ENCODE measurements around the gene CES1.
"Not testable (repeated sequence)": the region's sequence is repeated elsewhere in the genome, so short reads cannot be mapped to it uniquely, and the experiment has no call there.

Gene CES1

DNA sequence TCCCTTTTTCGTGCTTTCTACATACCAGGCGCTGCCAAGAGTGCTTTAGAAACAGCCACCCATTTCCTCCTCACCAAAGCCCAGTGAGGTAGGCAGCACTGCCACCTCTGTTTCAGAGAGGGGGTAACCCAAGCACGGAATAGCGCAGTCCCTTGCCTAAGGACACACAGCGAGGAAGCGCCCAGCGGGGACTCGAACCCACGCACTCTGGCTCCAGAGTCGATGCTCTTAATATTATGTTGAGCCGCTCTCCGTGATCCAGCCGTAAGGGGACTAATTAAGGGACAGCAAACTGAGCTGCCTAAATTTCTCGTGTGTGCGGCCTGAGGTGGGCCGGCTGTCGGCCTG, 497 bp downstream of the CES1 start:
- DNase-seq (ENCODE audit: extremely low read depth in 1 of 2, low read depth in 1 of 2): no peak

DNA sequence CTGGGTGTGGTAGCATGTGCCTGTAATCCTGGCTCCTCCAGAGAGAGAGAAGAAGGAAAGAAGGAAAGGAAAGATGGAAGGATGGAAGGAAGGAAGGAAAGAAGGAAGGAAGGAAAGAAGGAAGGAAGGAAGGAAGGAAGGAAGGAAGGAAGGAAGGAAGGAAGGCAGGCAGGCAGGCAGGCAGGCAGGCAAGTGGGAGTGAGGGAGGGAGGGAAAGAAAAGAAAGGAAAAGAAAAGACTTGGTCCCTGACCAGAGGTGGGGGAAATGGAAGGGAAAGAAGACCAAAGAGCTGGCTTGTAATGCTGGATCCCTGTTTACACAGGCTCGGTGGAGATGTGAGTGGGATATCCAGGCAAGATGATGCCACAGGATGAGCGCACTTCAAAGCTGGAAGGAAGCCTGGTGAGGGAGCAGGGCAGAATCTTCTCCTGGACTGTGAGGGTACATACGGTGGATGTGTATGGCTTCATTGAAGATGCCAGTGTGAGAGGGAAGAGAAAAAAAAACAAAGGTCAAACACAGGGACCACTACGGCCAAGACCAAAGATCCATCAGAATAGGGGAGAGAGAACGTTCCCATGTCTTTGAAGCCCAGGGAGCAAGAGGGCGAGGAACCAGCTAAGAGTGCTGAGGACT, 2.1 kb downstream of the CES1 start:
- no peak for DNase-seq (ENCODE audit: extremely low read depth in 1 of 2, low read depth in 1 of 2)

DNA sequence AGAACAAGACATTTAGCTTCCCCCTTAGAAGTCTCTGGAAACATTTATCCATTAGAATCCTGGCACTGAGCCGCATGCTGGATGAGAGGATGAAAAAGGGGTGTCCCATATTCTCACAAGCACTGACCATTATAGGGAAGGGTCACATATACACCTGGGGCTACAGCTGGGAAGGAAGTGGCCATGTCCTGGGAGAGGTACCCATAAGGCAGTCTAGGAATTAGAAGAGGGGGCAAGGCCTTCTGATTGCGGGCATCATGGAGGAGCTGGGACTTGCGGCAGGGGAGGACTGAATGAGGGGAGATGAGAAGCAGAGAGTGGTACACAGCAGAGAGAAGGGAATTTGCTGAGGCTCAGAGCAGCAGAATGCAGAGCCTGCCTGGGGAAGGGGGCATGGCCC, 3.7 kb downstream of the CES1 start:
- not testable (repeated sequence) for DNase-seq (ENCODE audit: extremely low read depth in 1 of 2, low read depth in 1 of 2)

DNA sequence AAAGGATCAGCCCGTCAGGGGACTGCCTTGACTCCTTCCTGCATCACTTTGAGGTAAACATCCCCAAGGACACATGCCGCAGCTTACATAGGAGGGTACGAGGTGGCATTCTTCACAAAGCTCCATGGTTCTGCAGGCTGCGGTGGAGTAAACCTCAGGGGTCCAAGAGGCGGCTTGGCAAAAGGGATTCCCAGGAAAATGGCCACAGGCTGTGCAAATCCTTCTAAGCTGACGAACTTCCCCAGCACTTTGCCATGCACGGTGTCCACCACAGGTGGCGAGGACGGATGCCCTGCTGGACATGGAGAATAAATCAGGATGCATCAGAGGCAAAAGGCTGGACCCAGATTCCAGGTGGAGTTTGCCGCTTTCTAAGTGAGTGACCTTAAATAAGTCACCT, 4.2 kb downstream of the CES1 start:
- no peak for DNase-seq (ENCODE audit: extremely low read depth in 1 of 2, low read depth in 1 of 2)

DNA sequence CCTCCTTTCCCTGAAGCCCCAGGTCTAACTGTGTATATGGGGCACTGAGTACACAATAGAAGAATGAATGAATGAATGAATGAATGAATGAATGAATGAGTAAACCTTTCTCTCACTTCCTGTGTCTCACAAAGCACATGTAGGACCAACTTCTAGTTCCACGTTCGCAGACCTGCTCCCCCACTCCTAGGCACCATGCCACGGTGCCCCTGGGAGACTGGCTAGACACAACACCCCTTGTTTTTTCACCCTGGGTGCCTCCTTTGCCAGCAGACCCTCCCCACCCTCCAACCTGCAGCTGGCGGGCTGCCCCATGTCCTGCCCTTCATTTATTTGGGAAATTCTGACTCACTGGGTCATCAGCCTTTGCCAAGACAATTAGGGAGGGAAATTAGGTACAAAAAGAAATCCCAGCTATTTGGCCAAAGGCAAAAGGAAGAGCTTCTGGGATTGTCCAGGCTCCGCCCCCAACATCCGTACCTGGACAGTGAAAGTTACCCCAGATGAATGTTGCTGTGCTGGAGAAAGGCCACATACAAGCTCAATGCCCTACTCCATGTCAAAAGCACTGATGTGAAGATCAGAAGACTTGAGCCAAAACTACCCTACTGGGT, 7.7 kb downstream of the CES1 start:
- no peak for DNase-seq (ENCODE audit: extremely low read depth in 1 of 2, low read depth in 1 of 2)

DNA sequence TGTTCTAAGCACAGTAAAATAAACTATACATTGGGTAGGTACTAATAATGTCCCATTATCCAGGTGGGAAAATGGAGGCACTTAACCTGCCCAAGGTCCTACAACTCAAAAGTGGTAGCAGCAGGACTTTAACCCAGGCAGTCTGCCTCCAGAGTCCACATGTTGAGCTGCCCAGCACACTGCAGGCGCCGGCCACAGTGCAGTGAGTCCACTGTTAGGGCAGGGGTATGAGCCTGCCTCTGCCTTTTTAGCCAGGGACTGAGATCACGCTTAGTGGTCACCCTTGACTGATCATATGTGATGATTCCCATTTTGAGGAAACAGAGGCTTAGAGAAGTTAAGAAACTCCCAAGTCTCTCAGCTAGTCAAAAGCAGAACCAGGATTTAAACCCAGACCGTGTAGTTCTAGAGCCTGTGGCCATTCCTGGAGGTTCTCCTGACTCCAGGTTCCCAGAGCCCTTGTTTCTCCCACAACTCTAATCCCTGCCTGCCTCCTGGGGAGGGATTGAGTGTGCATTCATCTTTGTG, 8.4 kb downstream of the CES1 start:
- no peak for DNase-seq (ENCODE audit: extremely low read depth in 1 of 2, low read depth in 1 of 2)

DNA sequence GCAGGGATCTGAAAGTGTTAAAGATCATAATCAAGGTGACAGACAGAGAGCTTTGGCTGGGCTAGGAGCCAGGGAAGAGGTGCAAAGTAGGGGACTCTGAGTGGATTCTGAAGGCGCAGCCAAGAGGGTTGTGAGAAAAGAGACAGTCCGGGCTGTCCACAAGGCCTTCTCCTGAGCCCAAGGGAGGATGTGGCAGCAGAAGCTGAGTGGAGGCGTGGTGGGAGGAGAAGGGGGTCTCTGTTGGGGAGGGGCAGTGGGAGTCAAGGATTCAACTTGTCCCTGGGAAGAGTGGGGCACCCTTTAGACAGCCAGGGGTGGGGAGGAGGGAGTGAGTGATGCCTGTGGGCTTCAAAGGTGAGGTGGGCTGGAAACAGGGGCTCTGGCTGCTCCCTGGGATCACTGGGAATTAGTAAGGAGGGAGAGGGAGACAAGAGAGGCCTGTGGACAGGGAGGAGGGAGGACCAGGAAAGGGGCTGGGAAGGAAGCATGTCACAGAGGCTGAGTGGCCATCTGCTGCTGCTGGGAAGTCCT, 10.6 kb downstream of the CES1 start:
- no peak for DNase-seq (ENCODE audit: extremely low read depth in 1 of 2, low read depth in 1 of 2)

DNA sequence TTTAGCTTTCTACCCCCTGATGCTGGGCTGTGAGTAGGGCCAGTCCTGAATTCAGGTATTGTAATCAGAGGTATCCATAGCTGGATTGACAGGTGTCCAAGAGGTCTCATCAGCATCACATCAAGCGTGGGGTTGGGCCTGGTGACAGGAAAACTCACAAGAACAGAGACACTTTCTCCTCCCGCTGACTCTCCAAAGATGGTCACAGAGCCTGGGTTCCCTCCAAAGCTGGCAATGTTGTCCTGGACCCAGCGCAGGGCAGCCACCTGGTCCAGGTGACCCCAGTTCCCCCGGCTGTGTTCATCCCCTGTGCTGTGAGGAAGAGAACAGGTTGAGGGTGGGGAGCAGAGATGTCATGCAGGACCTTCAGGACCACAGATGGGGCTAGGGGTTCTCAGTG, 11.7 kb downstream of the CES1 start:
- DNase-seq (ENCODE audit: extremely low read depth in 1 of 2, low read depth in 1 of 2): no peak

DNA sequence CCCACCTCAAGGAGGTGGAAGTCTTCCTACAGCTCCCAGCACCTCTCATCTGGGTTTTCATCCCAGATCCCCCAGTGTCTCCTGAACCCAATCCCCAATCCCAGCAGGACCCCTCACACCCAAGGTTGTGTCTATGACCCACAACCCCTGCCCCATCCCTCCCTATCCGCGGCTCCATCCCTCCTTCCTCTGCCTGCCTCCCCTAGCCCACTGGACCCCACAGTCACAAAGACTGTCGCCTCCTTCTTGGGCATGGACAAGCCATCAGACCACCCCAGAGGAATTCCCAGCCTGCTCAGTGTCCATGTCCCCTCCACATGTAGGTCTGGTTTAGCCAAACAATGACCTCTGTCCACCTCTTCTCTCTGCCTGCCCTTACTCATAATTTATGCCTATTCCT, 12.3 kb downstream of the CES1 start:
- DNase-seq (ENCODE audit: extremely low read depth in 1 of 2, low read depth in 1 of 2): no peak

DNA sequence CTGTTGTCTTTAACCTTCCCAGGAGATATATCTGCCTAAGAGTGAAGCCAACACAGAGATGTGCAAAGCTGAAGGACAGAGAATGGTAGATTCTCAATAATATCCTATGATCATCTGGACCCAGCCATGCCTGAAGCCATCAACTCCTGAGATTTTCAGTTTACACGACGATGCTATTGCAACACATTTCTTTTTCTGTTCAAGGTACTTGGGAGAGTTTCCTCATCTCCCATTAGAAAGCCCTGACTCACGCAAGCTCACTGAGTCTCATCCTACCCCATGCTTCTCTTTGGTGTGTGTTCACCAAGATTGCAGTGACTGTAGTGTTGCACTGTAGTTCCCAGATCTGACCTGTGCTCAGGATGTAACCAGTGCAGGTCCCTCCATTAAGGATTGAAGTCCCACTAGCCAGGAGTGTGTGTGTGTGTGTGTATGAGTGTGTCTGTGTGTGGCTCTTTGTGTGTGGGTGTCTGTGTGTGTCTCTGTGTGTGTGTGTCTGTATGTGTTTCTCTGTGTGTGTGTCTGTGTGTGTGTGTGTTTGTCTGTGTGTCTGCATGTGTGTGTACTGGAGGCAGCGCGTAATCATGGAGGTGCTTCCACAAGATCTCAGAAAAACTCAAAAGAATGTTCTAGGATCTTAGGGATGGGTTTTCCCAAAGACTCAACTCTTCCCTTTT, 15.5 kb downstream of the CES1 start:
- DNase-seq (ENCODE audit: extremely low read depth in 1 of 2, low read depth in 1 of 2): no peak

DNA sequence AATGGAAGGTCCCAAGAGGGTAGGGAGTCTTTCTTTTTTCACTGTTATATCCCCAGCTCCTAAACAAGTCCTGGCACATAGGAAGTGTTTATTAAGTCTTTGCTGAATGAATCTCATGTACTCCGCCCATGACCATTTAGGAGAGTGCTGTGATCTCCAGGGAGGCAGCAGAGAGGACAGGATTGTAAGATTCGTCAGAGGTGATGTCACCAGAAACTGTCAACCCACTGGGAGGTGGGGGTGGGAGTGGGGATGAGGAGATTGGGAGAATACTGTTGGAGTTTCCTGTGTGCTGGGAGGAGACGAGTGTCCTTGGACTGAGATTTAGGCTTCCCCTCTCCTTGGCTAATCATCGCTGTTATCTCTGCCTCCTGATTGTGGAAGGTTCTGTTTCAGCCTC, 16.7 kb downstream of the CES1 start:
- DNase-seq (ENCODE audit: extremely low read depth in 1 of 2, low read depth in 1 of 2): not testable (repeated sequence)

DNA sequence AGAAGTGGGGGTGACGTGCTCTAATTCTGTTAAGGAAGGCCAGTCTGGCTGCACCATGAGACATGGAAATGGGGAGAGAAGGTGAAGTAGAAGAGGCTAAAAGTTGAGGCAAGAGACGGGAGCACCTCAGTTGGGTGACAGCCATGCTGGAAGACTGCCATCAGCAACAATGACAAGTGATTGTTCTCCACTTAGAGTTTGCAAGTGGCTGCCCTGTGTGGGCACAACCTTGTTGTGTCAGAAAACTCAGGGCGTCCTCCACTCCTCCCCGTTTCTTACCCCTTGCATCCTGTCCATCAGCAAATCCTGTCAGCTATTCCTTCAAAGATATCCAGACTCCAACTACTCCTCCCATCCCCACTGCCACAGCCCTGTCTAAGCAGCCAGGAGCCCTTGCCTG, 17.6 kb downstream of the CES1 start:
- DNase-seq (ENCODE audit: extremely low read depth in 1 of 2, low read depth in 1 of 2): no peak

DNA sequence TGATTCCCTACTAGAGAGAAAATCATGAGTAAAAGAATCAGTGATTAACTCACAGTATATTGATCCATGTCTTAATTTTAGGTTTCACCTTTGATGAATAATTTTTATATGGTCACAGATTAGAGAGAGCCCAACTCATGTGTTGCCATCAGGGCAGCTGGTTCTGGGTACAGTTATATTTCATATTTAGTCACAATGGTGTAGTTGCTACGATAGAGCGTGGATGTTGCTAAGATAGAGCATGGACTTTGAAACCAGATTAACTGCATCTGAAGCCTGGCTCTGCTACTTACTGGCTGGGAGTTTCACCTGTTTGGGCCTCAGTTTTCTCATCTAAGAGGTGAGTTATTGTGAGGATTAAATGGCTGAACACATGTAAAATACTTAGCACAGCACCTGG, 18.7 kb downstream of the CES1 start:
- DNase-seq (ENCODE audit: extremely low read depth in 1 of 2, low read depth in 1 of 2): not testable (repeated sequence)

DNA sequence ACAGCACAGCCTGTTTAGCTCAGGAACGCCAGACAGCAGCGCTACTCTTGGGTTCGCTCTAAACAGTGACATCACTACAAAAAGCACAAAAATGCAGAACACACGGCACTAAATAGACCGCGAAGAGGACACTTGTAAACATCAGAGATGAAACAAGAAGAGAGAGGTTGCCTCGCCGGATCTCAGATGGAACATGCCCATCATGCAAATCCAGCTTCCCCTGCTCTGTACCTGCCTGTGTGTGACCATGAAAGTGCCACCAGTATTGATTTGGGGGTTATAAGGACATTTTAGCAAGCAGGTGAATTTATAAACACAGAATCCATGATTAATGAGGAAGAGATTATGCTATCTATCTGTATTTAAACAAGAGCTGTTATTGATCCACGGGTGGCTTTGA, 19.2 kb downstream of the CES1 start:
- not testable (repeated sequence) for DNase-seq (ENCODE audit: extremely low read depth in 1 of 2, low read depth in 1 of 2)

DNA sequence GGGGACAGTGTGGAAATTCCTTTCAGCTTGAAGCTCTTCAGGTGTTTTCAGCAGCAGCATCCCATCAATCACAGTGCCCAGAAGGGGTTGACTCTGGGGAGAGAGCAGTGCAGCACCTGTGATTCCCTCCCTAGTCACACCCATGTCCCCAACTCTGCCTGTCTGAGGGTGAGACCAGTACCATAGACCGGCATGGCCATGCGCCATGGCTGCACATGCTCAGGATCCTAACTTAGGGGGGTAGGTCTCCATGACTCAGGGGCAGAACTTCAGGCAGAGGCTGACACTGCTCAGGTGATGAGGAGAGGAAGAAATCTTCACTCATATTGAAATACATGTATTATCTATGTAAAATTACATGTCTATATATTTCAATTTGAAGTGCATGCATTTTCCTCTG, 19.9 kb downstream of the CES1 start:
- DNase-seq (ENCODE audit: extremely low read depth in 1 of 2, low read depth in 1 of 2): no peak

DNA sequence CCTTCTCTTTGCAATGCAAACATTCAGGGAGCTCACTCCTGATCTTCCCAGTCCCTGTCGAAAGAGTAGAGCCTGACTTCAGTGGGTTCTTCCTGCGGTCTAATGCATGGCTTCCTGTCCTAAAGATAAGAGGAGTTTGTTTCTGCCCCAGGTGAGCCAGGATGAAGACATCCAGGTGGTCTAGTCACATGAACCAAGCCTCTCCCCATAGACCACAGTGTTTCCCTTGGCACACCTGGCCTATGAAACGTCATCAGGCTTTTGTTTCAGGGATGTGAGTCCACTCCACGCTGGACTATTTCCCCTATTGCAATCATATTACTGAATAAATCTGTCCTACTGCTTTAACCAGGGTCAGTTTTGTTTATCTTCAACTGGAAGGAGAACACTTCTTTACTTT, 21.1 kb downstream of the CES1 start:
- no peak for DNase-seq (ENCODE audit: extremely low read depth in 1 of 2, low read depth in 1 of 2)

DNA sequence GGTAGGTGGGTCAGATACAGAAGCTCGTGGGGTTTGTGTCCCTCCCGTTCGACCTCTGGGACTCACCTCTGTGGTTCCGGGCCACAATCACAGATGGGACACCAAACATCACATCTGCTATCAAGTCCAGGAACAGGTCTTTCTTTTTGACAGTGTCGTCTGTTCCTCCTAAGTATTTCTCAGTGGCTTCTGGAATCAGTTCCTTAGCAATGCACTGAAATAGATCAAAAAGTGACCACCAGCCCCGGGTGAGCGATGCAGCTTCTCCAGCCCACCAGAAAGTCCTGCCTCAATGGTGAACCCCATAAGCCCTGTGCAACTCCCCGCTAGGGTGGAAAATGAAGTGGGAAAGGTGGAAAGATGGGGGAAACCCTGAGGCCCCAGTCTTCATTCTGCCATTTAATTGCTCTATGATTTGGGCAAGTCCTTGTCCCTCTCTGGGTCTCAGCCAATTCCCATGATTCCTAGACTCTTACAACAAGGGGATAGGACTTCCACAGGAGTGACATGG, 22.4 kb downstream of the CES1 start:
- DNase-seq (ENCODE audit: extremely low read depth in 1 of 2, low read depth in 1 of 2): no peak

DNA sequence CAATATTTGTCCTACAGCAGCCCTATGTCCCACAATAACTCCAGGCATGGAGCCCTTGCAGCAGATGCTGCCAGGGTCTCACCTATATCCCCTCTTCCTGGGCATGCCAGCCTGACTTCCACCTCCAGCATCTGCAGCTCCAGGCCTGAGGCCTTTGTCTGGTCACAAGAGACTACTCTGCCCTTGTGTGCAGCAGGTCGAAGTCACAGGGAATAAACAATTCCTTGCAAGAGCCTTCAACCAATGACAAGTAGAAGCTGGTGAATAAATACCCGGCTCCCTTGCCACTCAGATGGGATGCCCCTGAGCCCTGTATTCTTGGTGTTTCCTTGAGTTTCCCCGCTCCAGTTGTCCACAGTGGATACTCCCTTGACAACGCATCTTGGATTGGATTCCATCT, 23.0 kb downstream of the CES1 start:
- DNase-seq (ENCODE audit: extremely low read depth in 1 of 2, low read depth in 1 of 2): no peak

DNA sequence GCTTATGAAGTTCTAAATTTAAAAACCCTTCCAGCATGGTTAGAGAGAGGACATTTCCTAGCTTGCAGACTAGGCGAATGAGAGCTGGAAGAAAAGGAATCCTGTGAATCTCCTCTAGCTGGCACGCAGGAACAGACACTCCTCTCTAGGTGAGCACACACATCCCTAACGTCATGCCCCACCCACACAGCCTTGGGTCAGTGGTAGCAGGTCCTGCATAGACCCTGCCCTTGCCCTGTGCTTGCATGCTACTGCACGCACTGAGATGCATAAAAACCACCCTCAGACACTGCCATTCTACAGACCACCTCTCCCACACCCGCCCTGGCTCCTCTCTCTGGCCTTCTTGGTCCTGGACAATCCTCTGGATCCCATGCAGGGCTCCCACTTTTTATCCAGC, 23.5 kb downstream of the CES1 start:
- no peak for DNase-seq (ENCODE audit: extremely low read depth in 1 of 2, low read depth in 1 of 2)

DNA sequence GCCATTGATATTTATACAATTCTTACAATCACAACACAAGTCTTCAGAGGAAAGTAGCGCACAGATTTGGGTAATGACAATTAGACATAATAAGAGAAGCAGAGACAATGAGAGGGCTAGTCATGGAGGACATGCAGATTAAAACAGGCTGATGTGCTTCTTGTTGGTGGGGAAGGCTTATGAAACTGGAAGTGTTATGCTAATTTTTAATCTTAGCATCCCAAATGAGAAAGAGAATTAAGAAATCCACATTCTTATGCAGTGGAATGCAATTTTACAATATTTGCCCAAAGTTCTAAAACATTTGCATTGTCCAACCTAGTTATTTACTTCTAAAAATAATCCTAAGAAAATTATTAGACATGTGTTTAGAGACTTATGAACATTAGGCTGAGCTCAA, 24.6 kb downstream of the CES1 start:
- DNase-seq (ENCODE audit: extremely low read depth in 1 of 2, low read depth in 1 of 2): not testable (repeated sequence)

DNA sequence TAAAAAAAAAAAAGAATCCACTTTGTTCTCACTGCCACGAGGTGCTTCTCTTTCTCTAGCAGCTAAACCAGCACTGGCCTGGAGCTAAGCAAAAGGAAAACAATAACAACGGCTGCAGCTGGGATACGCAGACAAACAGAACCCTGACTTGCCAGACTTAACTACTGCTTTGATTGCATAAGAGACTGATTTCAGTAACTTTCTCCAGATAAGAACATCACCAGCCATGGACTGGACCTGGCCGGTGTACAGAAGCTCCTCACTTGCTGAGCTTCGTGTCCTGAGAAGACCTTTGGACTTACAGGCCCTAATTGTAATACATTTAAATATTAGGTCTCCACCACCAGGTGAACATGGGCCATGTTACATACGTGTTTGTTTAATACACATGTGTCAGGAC, 27.8 kb downstream of the CES1 start:
- DNase-seq (ENCODE audit: extremely low read depth in 1 of 2, low read depth in 1 of 2): not testable (repeated sequence)

DNA sequence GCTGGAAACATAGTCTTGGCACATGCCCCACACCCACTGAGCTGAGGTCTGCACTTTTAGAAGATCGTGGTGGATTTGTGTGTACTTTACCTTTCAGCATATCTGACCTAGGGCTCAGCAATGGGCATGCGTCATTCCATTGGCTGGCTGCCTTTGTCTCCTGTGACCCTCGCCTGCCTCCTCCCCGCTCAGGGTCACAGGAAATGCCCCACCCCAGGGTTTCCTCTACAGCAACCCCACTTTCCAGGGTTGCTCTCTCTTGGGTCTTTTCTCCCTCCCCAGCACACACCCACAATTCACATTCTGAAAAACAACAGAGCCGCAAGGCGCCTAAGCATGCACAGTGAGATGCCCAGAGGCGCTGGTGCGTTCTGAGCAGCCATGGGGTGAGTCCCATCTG, 29.2 kb downstream of the CES1 start:
- DNase-seq (ENCODE audit: extremely low read depth in 1 of 2, low read depth in 1 of 2): not testable (repeated sequence)
